Pancreas (tissue), 10 donors: ENCODE data around the gene FSTL4. TPM values are rescaled to one million over a fixed set of nuclear protein-coding genes. Genes with fewer than 3 reads are reported as not detected.
"Not testable (repeated sequence)": the region's sequence is repeated elsewhere in the genome, so short reads cannot be mapped to it uniquely, and the experiment has no call there.

Source experiments
- ATAC-seq, 4 donors: fragments of 200-7000 bp; cut with Tn5 transposase; one replicate each; pipeline versions ENCODE4 v1.8.0 to v1.9.1; 2020; ENCODE audit warnings: mild to moderate bottlenecking in 4 of 4, moderate library complexity in 4 of 4
- DNase-seq, 6 donors: peaks; one replicate each; pipeline ENCODE4 v3.0.0-alpha.2; 2020
- FAIRE-seq: peaks from 2 replicates; lab custom pipeline; 2012; peaks lifted over from hg19 to GRCh38; lab: Jason Lieb, UNC
- H3K27ac ChIP-seq, 4 donors: fragments of 200-600 bp; sonication (generic); 1 replicate in 3 of 4; 2 replicates in 1 of 4; pipeline versions ENCODE4 v1.5.0 to v1.8.0; 2020
- H3K27me3 ChIP-seq, 4 donors: fragments of 200-600 bp; one replicate each; pipeline ENCODE4 v1.8.0; 2021
- H3K36me3 ChIP-seq, 3 donors: fragments of 200-600 bp; sonication (generic) in 1 of 3; one replicate each; pipeline versions ENCODE4 v1.5.0 to v1.8.0; 2020 to 2021
- H3K4me1 ChIP-seq, 3 donors: fragments of 200-600 bp; one replicate each; pipeline ENCODE4 v1.8.0; 2021
- H3K4me3 ChIP-seq, 4 donors: fragments of 200-600 bp; sonication (generic) in 2 of 4; one replicate each; pipeline versions ENCODE4 v1.5.0 to v1.8.0; 2020 to 2021
- H3K9me3 ChIP-seq, 4 donors: fragments of 200-600 bp; one replicate each; pipeline ENCODE4 v1.8.0; 2021
- CTCF ChIP-seq, 4 donors: fragments of 200-600 bp; sonication (generic) in 3 of 4; IDR thresholded peaks; one replicate each; pipeline versions ENCODE4 v1.5.0 to v1.8.0; 2021; ENCODE audit warnings: antibody characterized with exemption in 4 of 4
- WGBS, 2 donors: extraction: QIAGEN DNeasy Blood & Tissue Kit; methylation state at CpG; one replicate each; pipeline ENCODE4 v1.1.7; 2013; 5-methylcytosine and 5-hydroxymethylcytosine counted together
- intact Hi-C, 3 donors: fragments of 100-400 bp; cut with DNase I; formaldehyde crosslinking; loops; one replicate each; pipeline versions ENCODE4 v1.11.1 to v1.14.2; 2022
- polyA plus RNA-seq, 2 donors: library from polyadenylated mRNA; stranded (reverse); fragments of 200-250 nt; gene quantifications; one replicate each; pipeline ENCODE4 v1.2.3, GENCODE V29; 2013
- total RNA-seq, 6 donors: library from RNA; stranded (reverse); fragmentation: NEBNext Ultra II Directional in 4 of 6; extraction: Animal tissue kit (Norgen Biotek cat#: 25700) in 4 of 6; gene quantifications; one replicate each; pipeline versions ENCODE4 v1.2.1 to v1.2.4, GENCODE V29; 2021 to 2023
- donor health status: healthy with polysubstance abuse.
- donor health status: DM: no; HTN: no; CAD: no; lungs with moderate emphysema.
- donor health status: DM: no; HTN: no; CAD: no.
- donor health status: control.
- donor health status: control.
- donor health status: Bipolar disorder and iron deficiency.
- donor health status: DM: yes; HTN: yes; CAD: no.
- donor health status: DM: no; HTN: no; CAD: no.
- donor health status: DM: no; HTN: no; CAD: no.
- donor health status: DM: yes; HTN: yes; CAD: no.

Gene FSTL4
- total and polyA plus RNA-seq, 8 donors = 0.68 to 2.4 (median 1.4) TPM

- H3K4me3 ChIP-seq = no peak overlapping the region
- no peaks in the 10 kb centered on the region for H3K36me3 ChIP-seq
- intact Hi-C loops = no loop called here
- DNase-seq (no peak), ATAC-seq (no peak), FAIRE-seq (no peak)
- WGBS, 2 donors = 66 to 70% methylated on average over 7 of the region's 7 CpGs
- H3K9me3 ChIP-seq = no peaks in the 10 kb centered on the region
- TF ChIP-seq CTCF (IDR thresholded peaks at IDR 0.05) = no peak
- no peak overlapping the region for H3K27ac ChIP-seq
- no peaks in the 10 kb centered on the region for H3K27me3 ChIP-seq
- no peaks in the 10 kb centered on the region for H3K4me1 ChIP-seq
Observed at GRCh38 chr5:133538718-133539117, 73.6 kb downstream of the FSTL4 start.

DNA sequence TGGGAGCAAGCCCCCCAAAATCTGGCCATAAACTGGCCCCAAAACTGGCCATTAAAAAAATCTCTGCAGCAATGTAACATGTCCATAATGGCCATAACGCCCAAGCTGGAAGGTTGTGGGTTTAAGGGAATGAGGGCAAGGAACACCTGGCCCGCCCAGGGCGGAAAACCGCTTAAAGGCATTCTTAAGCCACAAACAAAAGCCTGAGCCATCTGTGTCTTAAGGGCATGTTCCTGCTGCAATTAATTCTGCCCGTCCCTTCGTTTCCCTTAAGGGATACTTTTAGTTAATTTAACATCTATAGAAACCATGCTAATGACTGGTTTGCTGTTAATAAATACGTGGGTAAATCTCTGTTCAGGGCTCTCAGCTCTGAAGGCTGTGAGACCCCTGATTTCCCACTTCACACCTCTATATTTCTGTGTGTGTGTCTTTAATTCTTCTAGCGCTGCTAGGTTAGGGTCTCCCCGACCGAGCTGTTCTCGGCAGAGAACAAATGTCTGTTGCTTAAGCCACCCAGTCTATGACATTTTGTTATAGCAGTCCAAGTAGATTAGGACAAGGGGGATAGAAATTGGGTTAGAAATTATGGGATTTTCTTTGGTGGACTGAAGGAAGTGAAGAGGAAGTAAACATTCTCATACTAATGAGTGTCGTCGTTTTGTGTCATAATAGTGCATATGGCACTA lies 77.0 kb downstream of the FSTL4 start:
- DNase-seq, H3K4me1 ChIP-seq, H3K36me3 ChIP-seq, intact Hi-C loops, H3K4me3 ChIP-seq, FAIRE-seq, H3K27me3 ChIP-seq, H3K9me3 ChIP-seq, H3K27ac ChIP-seq, ATAC-seq: not testable (repeated sequence)
- WGBS, 2 donors = 75 to 77% methylated on average over 13 of the region's 13 CpGs

- Histone ChIP-seq H3K9me3 (no peaks in the 10 kb centered on the region), H3K36me3 (no peaks in the 10 kb centered on the region), H3K27me3 (no peaks in the 10 kb centered on the region), H3K4me3 (no peak overlapping the region), H3K4me1 (no peaks in the 10 kb centered on the region), H3K27ac (no peak overlapping the region)
- intact Hi-C loops = no loop called here
- ATAC-seq (no peak), FAIRE-seq (no peak), DNase-seq (no peak)
- 89 to 92% methylated on average over 2 of the region's 2 CpGs for WGBS, 2 donors
- no peak for TF ChIP-seq CTCF (IDR thresholded peaks at IDR 0.05)
Observed at GRCh38 chr5:133534566-133534965, 77.8 kb downstream of the FSTL4 start.

GRCh38 chr5:133533541-133533940 lies 78.8 kb downstream of the FSTL4 start:
- H3K4me1 ChIP-seq = no peaks in the 10 kb centered on the region
- no peaks in the 10 kb centered on the region for H3K27me3 ChIP-seq
- no peaks in the 10 kb centered on the region for H3K36me3 ChIP-seq
- H3K27ac ChIP-seq = no peak overlapping the region
- 78 to 83% methylated on average over 4 of the region's 4 CpGs for WGBS, 2 donors
- TF ChIP-seq CTCF (IDR thresholded peaks at IDR 0.05) = no peak
- ATAC-seq = no peak
- no peak for FAIRE-seq
- intact Hi-C loops = no loop called here
- DNase-seq = no peak
- no peak overlapping the region for H3K4me3 ChIP-seq
- no peaks in the 10 kb centered on the region for H3K9me3 ChIP-seq

- H3K27ac ChIP-seq = no peak overlapping the region
- no peak for FAIRE-seq
- intact Hi-C loops = no loop called here
- H3K9me3 ChIP-seq = no peaks in the 10 kb centered on the region
- WGBS, 2 donors = 58 to 78% methylated on average over 4 of the region's 4 CpGs
- TF ChIP-seq CTCF (IDR thresholded peaks at IDR 0.05) = no peak
- DNase-seq = no peak
- no peaks in the 10 kb centered on the region for H3K27me3 ChIP-seq
- H3K4me1 ChIP-seq = no peaks in the 10 kb centered on the region
- no peaks in the 10 kb centered on the region for H3K36me3 ChIP-seq
- H3K4me3 ChIP-seq = no peak overlapping the region
- no peak for ATAC-seq
Observed at GRCh38 chr5:133531594-133531993, 80.7 kb downstream of the FSTL4 start.
